NCI-H1092 treated with DMSO at 0.1 percent for 48 hours (cell line): ENCODE results near the gene RAB11FIP5.
A peak's percentile ranks its signal among the peaks of the same experiment; 100 is the strongest.

Experiments used
- DNase-seq: peaks from one replicate; lab custom pipeline; 2025; lab: John Stamatoyannopoulos, UW

Gene RAB11FIP5

DNA sequence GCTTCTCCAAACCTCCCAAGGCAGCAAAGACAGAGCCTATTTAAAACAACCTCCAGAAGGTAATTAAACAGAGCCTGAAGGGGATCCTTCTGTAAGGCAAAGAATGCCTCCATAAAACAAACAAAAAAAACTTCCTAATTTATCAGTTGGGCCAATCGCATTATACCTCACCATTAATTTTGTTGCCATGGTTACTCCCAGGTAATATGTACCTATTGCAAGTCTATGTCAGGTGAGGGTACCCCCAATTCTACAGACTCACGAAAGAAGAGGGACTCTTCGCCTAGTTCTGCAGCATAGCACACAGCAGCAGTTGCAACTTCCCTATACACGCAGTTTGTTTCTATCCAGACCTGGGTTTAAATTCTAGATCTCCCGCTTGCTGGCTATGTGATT lies 80.0 kb downstream of the RAB11FIP5 start:
- no peak for DNase-seq

DNA sequence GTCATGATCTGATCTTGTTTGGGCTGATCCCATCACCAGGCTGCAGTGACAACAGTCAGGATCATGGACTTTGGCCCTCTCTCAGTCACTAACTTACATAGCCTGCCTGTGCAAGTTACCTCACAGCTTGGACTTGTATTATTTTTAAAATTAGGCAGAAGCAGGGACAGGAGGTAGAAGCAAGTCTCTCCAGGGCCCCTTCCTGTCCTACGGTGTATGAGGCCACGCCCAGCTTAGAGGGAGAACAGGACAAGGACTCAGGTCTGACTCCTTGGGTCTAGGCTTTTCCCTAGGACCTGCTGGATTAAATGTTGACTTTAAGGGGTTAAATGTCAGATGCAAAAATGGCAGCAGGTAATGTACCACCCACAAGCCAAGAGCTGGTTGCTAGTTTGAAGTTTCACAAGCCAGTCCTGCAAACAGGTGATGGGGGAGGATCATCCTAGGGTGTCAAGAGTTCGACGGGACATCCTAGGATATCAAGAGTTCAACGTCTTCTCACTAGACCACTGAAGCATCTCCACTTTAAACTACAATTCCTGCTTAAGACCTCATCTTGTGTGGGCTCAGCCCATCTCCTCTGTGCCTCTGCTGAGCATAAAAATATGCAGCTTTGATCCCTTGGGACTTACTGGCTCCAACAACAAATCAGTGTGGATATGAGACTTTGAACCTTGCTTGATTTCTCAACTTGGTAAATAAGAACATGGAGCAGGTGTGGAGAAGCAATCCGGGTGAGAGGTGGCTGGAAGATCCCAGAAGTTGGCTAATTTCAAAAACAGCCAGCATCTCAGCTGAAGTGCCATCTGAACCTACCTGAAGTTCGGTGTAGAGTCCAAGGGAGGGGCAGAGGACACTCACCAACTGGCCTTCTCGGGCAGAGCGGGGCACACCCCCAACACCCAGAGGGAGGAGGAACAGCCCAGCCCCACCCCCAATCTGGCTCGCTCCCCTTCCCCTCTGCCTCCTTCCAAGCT lies 80.7 kb downstream of the RAB11FIP5 start:
- DNase-seq = no peak

DNA sequence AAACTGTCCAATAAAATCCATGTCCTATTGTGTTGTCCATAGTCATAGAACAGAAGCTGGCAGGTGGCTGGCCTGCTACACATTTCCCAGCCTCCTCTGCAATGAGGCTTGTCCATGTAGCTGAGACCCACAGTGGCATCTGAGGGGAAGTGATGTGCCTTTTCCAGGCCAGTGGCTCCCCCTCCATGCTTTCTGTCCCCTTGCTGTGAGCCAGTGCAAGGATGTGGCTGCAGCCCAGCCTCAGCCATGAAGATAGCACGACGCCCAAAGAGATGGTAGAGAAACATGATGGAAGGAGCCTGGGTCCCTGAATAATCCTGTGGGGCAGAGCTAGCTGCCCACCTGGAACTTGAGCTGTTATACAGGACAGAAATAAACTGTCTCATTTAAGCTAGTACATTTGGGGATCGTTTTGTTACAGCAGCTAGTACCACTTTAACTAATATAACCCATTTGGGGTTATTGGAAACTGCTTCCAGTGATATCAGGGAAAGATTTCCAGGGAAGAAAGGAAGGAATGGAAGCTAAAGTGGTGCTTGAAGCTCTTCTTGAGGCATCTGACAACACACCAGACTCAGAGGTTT lies 81.6 kb downstream of the RAB11FIP5 start:
- no peak for DNase-seq

DNA sequence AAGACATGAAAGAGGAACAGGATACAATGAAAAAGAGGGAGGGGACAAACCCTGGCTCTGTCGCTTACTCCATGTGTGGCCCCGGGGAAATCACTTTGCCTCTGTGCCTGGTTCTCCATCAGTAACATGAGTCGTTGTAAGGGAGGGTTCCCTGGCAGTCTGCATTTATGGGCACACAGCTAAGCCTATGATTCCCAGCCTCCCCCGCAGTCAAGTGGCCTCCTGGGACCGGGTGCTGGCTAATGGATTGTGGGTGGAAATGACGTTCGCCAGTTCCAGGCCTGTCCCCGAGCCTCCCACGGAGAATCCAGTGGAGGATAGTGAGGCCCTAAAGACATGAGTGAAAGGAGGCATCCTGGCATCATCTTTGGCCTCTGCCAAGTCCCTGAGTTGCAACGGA lies 83.9 kb downstream of the RAB11FIP5 start:
- peak; percentile 29 for DNase-seq

DNA sequence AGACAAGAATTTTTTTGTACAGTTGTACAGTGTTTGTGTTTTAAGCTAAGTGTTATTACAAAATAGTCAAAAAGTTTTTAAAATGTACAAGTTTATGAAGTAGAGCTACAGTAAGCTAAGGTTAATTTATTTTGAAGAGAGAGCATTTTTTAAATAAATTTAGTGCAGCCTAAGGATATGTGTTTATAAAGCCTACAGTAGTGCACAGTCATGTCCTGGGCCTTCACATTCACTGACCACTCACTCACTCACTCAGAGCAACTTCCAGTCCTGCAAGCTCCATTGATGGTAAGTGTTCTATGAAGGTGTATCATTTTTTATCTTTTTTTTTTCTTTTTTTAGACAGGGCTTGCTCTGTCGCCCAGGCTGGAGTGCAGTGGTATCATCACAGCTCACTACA lies 85.4 kb downstream of the RAB11FIP5 start:
- DNase-seq = no peak

DNA sequence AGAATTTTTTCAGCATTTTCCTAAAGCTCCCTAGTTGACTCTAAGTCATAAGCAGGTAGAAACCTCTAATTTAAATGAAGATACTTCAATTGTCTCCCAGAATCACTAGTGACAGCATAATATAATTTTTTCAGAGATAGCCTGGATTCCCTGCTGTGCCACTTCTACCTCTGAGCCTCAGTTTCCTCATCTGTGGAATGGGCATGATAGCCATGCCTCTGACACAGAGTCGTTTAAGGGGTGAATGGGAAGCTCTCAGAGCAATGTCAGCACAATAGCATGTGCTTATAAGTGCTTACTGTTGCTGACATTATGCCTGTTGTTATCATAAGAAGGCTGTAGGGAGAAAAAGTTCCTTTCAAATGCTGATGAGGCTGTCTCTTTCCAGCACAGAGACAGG lies 89.3 kb downstream of the RAB11FIP5 start:
- no peak for DNase-seq
